Measurements from ENCODE around the gene SCARF1.
"Not testable (repeated sequence)": the region's sequence is repeated elsewhere in the genome, so short reads cannot be mapped to it uniquely, and the experiment has no call there.

DNA sequence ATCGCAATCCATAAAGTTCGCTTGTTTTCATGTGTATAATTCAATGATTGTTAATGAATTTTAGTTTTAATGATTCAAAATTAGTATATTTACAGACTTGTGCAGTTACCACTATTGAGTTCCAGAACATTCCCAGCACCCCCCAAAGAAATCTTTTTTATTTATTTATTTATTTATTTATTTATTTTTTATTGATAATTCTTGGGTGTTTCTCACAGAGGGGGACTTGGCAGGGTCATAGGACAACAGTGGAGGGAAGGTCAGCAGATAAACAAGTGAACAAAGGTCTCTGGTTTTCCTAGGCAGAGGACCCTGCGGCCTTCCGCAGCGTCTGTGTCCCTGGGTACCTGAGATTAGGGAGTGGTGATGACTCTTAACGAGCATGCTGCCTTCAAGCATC, 42.9 kb upstream of the SCARF1 start:
- TF ChIP-seq CTCF, EP300, POLR2AphosphoS5, POLR2A (IDR thresholded peaks at IDR 0.05): not testable (repeated sequence)

Data from suprapubic skin (tissue), 4 donors.